Upper lobe of left lung (tissue), 6 donors: ENCODE data around the gene ITPA. TPM values are rescaled to one million over a fixed set of nuclear protein-coding genes. Genes with fewer than 3 reads are reported as not detected.
"Not testable (repeated sequence)": the region's sequence is repeated elsewhere in the genome, so short reads cannot be mapped to it uniquely, and the experiment has no call there.

Experiments used
- ATAC-seq, 2 donors: fragments of 200-7000 bp; cut with Tn5 transposase; one replicate each; pipeline ENCODE4 v1.9.1; 2022; ENCODE audit warnings: mild to moderate bottlenecking in 2 of 2, moderate library complexity in 2 of 2; ENCODE audit not compliant: low FRiP score in 2 of 2
- DNase-seq, 2 donors: peaks; one replicate each; pipeline ENCODE4 v3.0.0-alpha.2; 2019 to 2020
- H3K27ac ChIP-seq, 4 donors: fragments of 200-600 bp; sonication (generic); one replicate each; pipeline ENCODE4 v1.5.1; 2016 to 2019
- H3K27me3 ChIP-seq, 4 donors: fragments of 200-600 bp; sonication (generic); one replicate each; pipeline ENCODE4 v1.5.1; 2017 to 2019
- H3K36me3 ChIP-seq, 4 donors: fragments of 200-600 bp; sonication (generic); one replicate each; pipeline ENCODE4 v1.5.1; 2016 to 2019
- H3K4me1 ChIP-seq, 4 donors: fragments of 200-600 bp; sonication (generic); one replicate each; pipeline ENCODE4 v1.5.1; 2018 to 2019
- H3K4me3 ChIP-seq, 4 donors: fragments of 200-600 bp; sonication (generic); one replicate each; pipeline ENCODE4 v1.5.1; 2017 to 2019; ENCODE audit warnings: mild to moderate bottlenecking in 2 of 4, moderate library complexity in 1 of 4
- H3K9me3 ChIP-seq, 4 donors: fragments of 200-600 bp; sonication (generic); one replicate each; pipeline ENCODE4 v1.5.1; 2018 to 2019
- CTCF ChIP-seq, 6 experiments: fragments of 450-650 bp in 4 of 6; fragments of 200-600 bp in 2 of 6; sonication (generic) in 2 of 6; IDR thresholded peaks; one replicate each; pipeline ENCODE4 v1.5.1; 2016 to 2019; ENCODE audit warnings: antibody characterized with exemption in 6 of 6
- EP300 ChIP-seq, 4 donors: sonication (generic); formaldehyde crosslinking; IDR thresholded peaks; one replicate each; pipeline ENCODE4 v1.5.1; 2017; ENCODE audit warnings: antibody characterized with exemption in 4 of 4, control low read depth in 2 of 4
- POLR2A ChIP-seq, 4 donors: fragments of 450-650 bp; IDR thresholded peaks; one replicate each; pipeline ENCODE4 v1.5.1; 2016 to 2017; ENCODE audit warnings: antibody characterized with exemption in 4 of 4, mild to moderate bottlenecking in 2 of 4
- POLR2AphosphoS5 ChIP-seq, 2 donors: sonication (generic); formaldehyde crosslinking; IDR thresholded peaks; one replicate each; pipeline ENCODE4 v1.5.1; 2017; ENCODE audit warnings: antibody characterized with exemption in 2 of 2
- WGBS, 2 donors: methylation state at CpG; one replicate each; pipeline ENCODE4 v1.1.5; 2017 to 2018; 5-methylcytosine and 5-hydroxymethylcytosine counted together
- total RNA-seq, 6 donors: library from RNA; depleted of rRNA in 4 of 6; stranded (reverse); fragments of >200 nt in 4 of 6; gene quantifications; one replicate each; pipeline versions ENCODE4 v1.1.0 to v1.2.1, GENCODE V29; 2016 to 2021
- donor health status: DM: no; HTN: no; CAD: no; lungs with moderate emphysema.
- donor health status: DM: no; HTN: yes; CAD: no; lungs with severe emphysema.

ITPA gene
- total RNA-seq, 6 donors from 2014 or later: 31.5 to 58.5 (median 43.3) TPM

- Histone ChIP-seq H3K27ac (no peak overlapping the region), H3K9me3 (no peaks in the 10 kb centered on the region), H3K4me1 (peaks cover 0 to 6% (median 4%) of the 10 kb centered on the region in 4 donors), H3K36me3 (no peaks in the 10 kb centered on the region), H3K4me3 (no peak overlapping the region), H3K27me3 (no peaks in the 10 kb centered on the region)
- WGBS, 2 donors: 57 to 77% methylated on average over 5 of the region's 5 CpGs
- no peak for TF ChIP-seq POLR2AphosphoS5 (IDR thresholded peaks at IDR 0.05)
- TF ChIP-seq EP300 (IDR thresholded peaks at IDR 0.05): no peak
- no peak for ATAC-seq
- no peak for DNase-seq
Observed at GRCh38 chr20:3181270-3181669, 28.0 kb upstream of the ITPA start.

GRCh38 chr20:3182429-3182828 is 26.9 kb upstream of the ITPA start:
- H3K4me3 ChIP-seq, H3K27ac ChIP-seq, H3K4me1 ChIP-seq, ATAC-seq, H3K36me3 ChIP-seq, H3K9me3 ChIP-seq, DNase-seq, H3K27me3 ChIP-seq: not testable (repeated sequence)
- WGBS, 2 donors: 91 to 98% methylated on average over 5 of the region's 5 CpGs

- no peak overlapping the region for H3K27ac ChIP-seq
- 92 to 94% methylated on average over 3 of the region's 3 CpGs for WGBS, 2 donors
- peaks cover 0 to 8% (median 2%) of the 10 kb centered on the region in 4 donors for H3K36me3 ChIP-seq
- peaks cover 0 to 6% (median 4%) of the 10 kb centered on the region in 4 donors for H3K4me1 ChIP-seq
- H3K4me3 ChIP-seq: no peak overlapping the region
- DNase-seq (no peak), ATAC-seq (no peak)
- H3K27me3 ChIP-seq: no peaks in the 10 kb centered on the region
- TF ChIP-seq CTCF (IDR thresholded peaks at IDR 0.05) (no peak), POLR2A (IDR thresholded peaks at IDR 0.05) (no peak), EP300 (IDR thresholded peaks at IDR 0.05) (no peak), POLR2AphosphoS5 (IDR thresholded peaks at IDR 0.05) (no peak)
- H3K9me3 ChIP-seq: no peaks in the 10 kb centered on the region
Observed at GRCh38 chr20:3183896-3184612, 25.2 kb upstream of the ITPA start.

- H3K27ac ChIP-seq, H3K4me3 ChIP-seq, H3K9me3 ChIP-seq, H3K4me1 ChIP-seq, ATAC-seq, DNase-seq, H3K27me3 ChIP-seq: not testable (repeated sequence)
- H3K36me3 ChIP-seq: peaks cover 16 to 46% (median 38%) of the 10 kb centered on the region in 4 donors
- WGBS, 2 donors: 96% methylated on average over 9 of the region's 9 CpGs
Observed at GRCh38 chr20:3187861-3188260, 21.4 kb upstream of the ITPA start.

- WGBS, 2 donors: 83 to 92% methylated on average over 3 of the region's 3 CpGs
- Histone ChIP-seq H3K9me3 (no peaks in the 10 kb centered on the region), H3K4me3 (no peak overlapping the region), H3K36me3 (peaks cover 24 to 56% (median 48%) of the 10 kb centered on the region in 4 donors), H3K27ac (no peak overlapping the region), H3K4me1 (no peaks in the 10 kb centered on the region), H3K27me3 (no peaks in the 10 kb centered on the region)
- no peak for TF ChIP-seq CTCF (IDR thresholded peaks at IDR 0.05)
- TF ChIP-seq POLR2AphosphoS5 (IDR thresholded peaks at IDR 0.05): no peak
- no peak for TF ChIP-seq EP300 (IDR thresholded peaks at IDR 0.05)
- TF ChIP-seq POLR2A (IDR thresholded peaks at IDR 0.05): no peak
- DNase-seq (no peak), ATAC-seq (no peak)
Observed at GRCh38 chr20:3188823-3189413, 20.4 kb upstream of the ITPA start.

- no peak overlapping the region for H3K27ac ChIP-seq
- 84 to 88% methylated on average over 4 of the region's 4 CpGs for WGBS, 2 donors
Observed at GRCh38 chr20:3189561-3190131, 19.7 kb upstream of the ITPA start.

More at GRCh38 chr20:3189561-3190131, 19.7 kb upstream of the ITPA start:
- Histone ChIP-seq H3K4me1 (no peaks in the 10 kb centered on the region), H3K4me3 (no peak overlapping the region), H3K9me3 (no peaks in the 10 kb centered on the region), H3K36me3 (peaks cover 31 to 64% (median 55%) of the 10 kb centered on the region in 4 donors), H3K27me3 (no peaks in the 10 kb centered on the region)
- ATAC-seq: no peak
- no peak for DNase-seq
- TF ChIP-seq POLR2A (IDR thresholded peaks at IDR 0.05) (no peak), CTCF (IDR thresholded peaks at IDR 0.05) (no peak), POLR2AphosphoS5 (IDR thresholded peaks at IDR 0.05) (no peak), EP300 (IDR thresholded peaks at IDR 0.05) (no peak)
